Endothelial cell of umbilical vein (primary cell): ENCODE measurements around the gene KLHL36. TPM values are rescaled to one million over a fixed set of nuclear protein-coding genes. Genes with fewer than 3 reads are reported as not detected.

ENCODE experiments used
- BruUV-seq: library from RNA; stranded (reverse); fragments of 400-500 nt; replicated peaks from 2 replicates; lab custom pipeline; 2021; lab: Mats Ljungman, UMichigan
- CTCF ChIA-PET: fragments of 300-600, 350-600 bp; sonication (Branson Sonifier 250); formaldehyde crosslinking; loops from one replicate; lab custom pipeline; 2021; ENCODE audit warnings: antibody characterized with exemption, inconsistent platforms; lab: Charles Lee
- POLR2A ChIA-PET: fragments of 300-600, 350-600 bp; sonication (Branson Sonifier 250); formaldehyde crosslinking; loops from one replicate; lab custom pipeline; 2021; ENCODE audit warnings: antibody characterized with exemption, inconsistent platforms; lab: Charles Lee
- DNase-seq: peaks from one replicate; pipeline ENCODE4 v3.0.0-alpha.2; 2011; ENCODE audit warnings: low read depth, low spot score
- FAIRE-seq: peaks from 2 replicates; lab custom pipeline; 2011; peaks lifted over from hg19 to GRCh38; lab: Jason Lieb, UNC
- H2AFZ ChIP-seq: 2 replicates; pipeline ENCODE4 v1.6.0; 2012; ENCODE audit warnings: low read depth, low read length, control low read depth, inconsistent platforms
- H3K27ac ChIP-seq: 2 replicates; pipeline ENCODE4 v1.5.1; 2011; ENCODE audit warnings: low read depth, mild to moderate bottlenecking, control low read depth, low read length, moderate library complexity; ENCODE audit not compliant: insufficient read depth
- H3K27me3 ChIP-seq, 2 experiments: 2 replicates each; pipeline versions ENCODE4 v1.6.0 to v1.6.1; 2011; ENCODE audit warnings: low read length in 2 of 2, mixed read lengths in 1 of 2; ENCODE audit not compliant: control insufficient read depth in 2 of 2, insufficient read depth in 2 of 2
- H3K36me3 ChIP-seq, 2 experiments: 2 replicates in 1 of 2; 3 replicates in 1 of 2; pipeline ENCODE4 v1.5.1; 2011; ENCODE audit warnings: low read length in 2 of 2, mild to moderate bottlenecking in 1 of 2, moderate library complexity in 1 of 2; ENCODE audit not compliant: control insufficient read depth in 2 of 2, insufficient read depth in 2 of 2; ENCODE audit errors: extremely low read depth in 1 of 2
- H3K4me1 ChIP-seq: 3 replicates; pipeline ENCODE4 v1.5.1; 2011; ENCODE audit warnings: mild to moderate bottlenecking, low read length; ENCODE audit not compliant: control insufficient read depth, insufficient read depth; ENCODE audit errors: extremely low read depth
- H3K4me2 ChIP-seq: 2 replicates; pipeline ENCODE4 v1.6.1; 2011; ENCODE audit warnings: low read length, control low read depth, mixed read lengths; ENCODE audit not compliant: insufficient read depth
- H3K4me3 ChIP-seq, 3 experiments: fragments of 200-600 bp in 1 of 3; sonication (generic), shearing (Covaris generic) in 1 of 3; replicated peaks in 1 of 3; 2 replicates each; pipeline ENCODE4 v1.5.1; 2011 to 2016; ENCODE audit warnings: control low read depth in 3 of 3, low read length in 3 of 3, mild to moderate bottlenecking in 2 of 3, inconsistent platforms in 1 of 3, low read depth in 1 of 3, moderate library complexity in 1 of 3; ENCODE audit not compliant: insufficient read depth in 1 of 3
- H3K79me2 ChIP-seq: 2 replicates; pipeline ENCODE4 v1.6.0; 2012; ENCODE audit warnings: low read length, inconsistent platforms; ENCODE audit not compliant: control insufficient read depth, insufficient read depth
- H3K9ac ChIP-seq: replicated peaks from 2 replicates; pipeline ENCODE3; 2011; ENCODE audit warnings: low read length, control low read depth; ENCODE audit not compliant: insufficient read depth; ENCODE audit errors: extremely low read depth
- H3K9me1 ChIP-seq: replicated peaks from 3 replicates; pipeline ENCODE4 v1.6.0; 2011; ENCODE audit warnings: mild to moderate bottlenecking, low read length; ENCODE audit not compliant: control insufficient read depth, insufficient read depth; ENCODE audit errors: extremely low read depth
- H3K9me3 ChIP-seq: replicated peaks from 2 replicates; pipeline ENCODE4 v1.5.1; 2012; ENCODE audit warnings: low read length, inconsistent platforms; ENCODE audit not compliant: control insufficient read depth, insufficient read depth
- H4K20me1 ChIP-seq: replicated peaks from 2 replicates; pipeline ENCODE3; 2011; ENCODE audit warnings: mild to moderate bottlenecking, low read length; ENCODE audit not compliant: control insufficient read depth, insufficient read depth; ENCODE audit errors: extremely low read depth
- GATA2 ChIP-seq: IDR thresholded peaks from 2 replicates; pipeline ENCODE4 v1.7.0; 2011; ENCODE audit warnings: low read depth, mild to moderate bottlenecking, moderate library complexity, mixed read lengths, low read length; ENCODE audit not compliant: insufficient read length, insufficient read depth
- JUN ChIP-seq: IDR thresholded peaks from 2 replicates; pipeline ENCODE4 v1.6.1; 2011; ENCODE audit warnings: borderline replicate concordance, low read depth; ENCODE audit not compliant: insufficient read length, insufficient read depth
- POLR2A ChIP-seq: IDR thresholded peaks from 2 replicates; pipeline ENCODE4 v1.6.1; 2012; ENCODE audit warnings: low read depth, mild to moderate bottlenecking, control low read depth, low read length
- POLR2AphosphoS5 ChIP-seq: IDR thresholded peaks from 2 replicates; pipeline ENCODE4 v1.6.1; 2012; ENCODE audit warnings: low read depth, mild to moderate bottlenecking, control low read depth, low read length, moderate library complexity; ENCODE audit not compliant: insufficient read depth
- dilution Hi-C: fragments of 300-500 bp; cut with MboI; formaldehyde crosslinking; loops from one replicate; pipeline ENCODE4 v1.15.0; 2019; ENCODE audit warnings: low sequenced_read_pairs; ENCODE audit not compliant: extremely low pct_ligation_motif_present
- intact Hi-C: fragments of 100-400 bp; cut with micrococcal nuclease; formaldehyde crosslinking; loops from one replicate; pipeline ENCODE4 v1.10.0; 2022
- polyA plus RNA-seq, 4 experiments: library from polyadenylated mRNA; depleted of rRNA in 3 of 4; stranded (reverse) in 3 of 4; unstranded in 1 of 4; fragments of >200 nt; gene quantifications; 2 replicates each; pipeline versions ENCODE4 v1.2.1 to v1.2.3, GENCODE V29; 2011 to 2012; ENCODE audit warnings: missing spikeins in 1 of 4
- total RNA-seq: library from RNA; stranded (reverse); gene quantifications from 2 replicates; pipeline ENCODE4 v1.2.3, GENCODE V29; 2021

KLHL36 gene
- total and polyA plus RNA-seq, 2 donors (not counting 3 experiments of a cell fraction or from before 2014, with no cell fraction given), result 31.3 to 38.8 TPM

DNA sequence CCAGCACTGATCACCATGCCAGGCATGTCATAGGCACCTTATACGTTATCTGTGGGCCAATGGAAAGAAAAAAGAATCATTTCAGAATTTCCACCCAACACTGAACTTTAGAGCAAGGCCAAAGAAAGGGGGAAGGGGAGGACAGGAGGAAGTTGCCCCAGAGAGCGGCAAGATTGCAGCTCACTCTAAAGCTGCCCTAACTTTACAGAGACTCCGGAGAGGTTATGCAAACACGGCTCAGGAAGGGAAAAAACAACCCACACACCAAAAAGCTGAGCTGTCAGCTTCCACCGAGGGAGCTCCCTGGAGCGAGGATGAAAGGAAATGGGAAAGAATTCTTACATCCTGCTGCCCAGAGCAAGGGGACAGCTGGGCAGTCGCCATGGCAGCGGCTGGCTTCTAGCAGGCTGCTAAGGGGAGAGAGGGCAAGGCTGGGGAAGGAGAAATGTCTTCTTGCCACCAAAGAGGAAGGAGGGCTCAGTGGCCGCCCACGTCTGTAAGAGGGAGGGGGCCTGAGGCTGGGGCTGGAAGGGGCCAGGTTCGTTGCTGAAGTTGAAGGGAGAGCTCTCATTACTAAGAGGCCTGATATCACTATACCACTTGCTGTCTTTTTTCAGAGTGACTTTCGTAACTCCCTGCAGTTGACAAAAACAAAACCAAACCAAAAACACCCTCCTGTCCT, 48.6 kb upstream of the KLHL36 start:
- Histone ChIP-seq H3K9ac (peak overlapping the region; percentile 42), H3K27me3 (no peaks in the 10 kb centered on the region), H3K4me3 (peak overlapping the region in 1 of 3 experiments; percentile 43), H3K79me2 (peaks cover 66% of the 10 kb centered on the region), H3K4me2 (peak overlapping the region; percentile 81), H2AFZ (no peak overlapping the region), H3K27ac (peak overlapping the region; percentile 82), H4K20me1 (no peaks in the 10 kb centered on the region), H3K4me1 (peaks cover 62% of the 10 kb centered on the region), H3K9me1 (no peaks in the 10 kb centered on the region), H3K36me3 (peaks cover 0 to 2% of the 10 kb centered on the region in 2 experiments), H3K9me3 (no peaks in the 10 kb centered on the region)
- FAIRE-seq, result peak; percentile 96
- POLR2A ChIA-PET, result interaction anchor here (1.4 kb wide), 1 partner anchor 68 kb away, joined by 9 read pairs; no protein-coding TSS in a partner anchor
- CTCF ChIA-PET, result interaction anchor here (0.8 to 3.4 kb wide), 9 partner anchors 14 to 126 kb away, joined by 3 to 23 read pairs (median 5); partner anchors contain the start of gene COTL1
- dilution Hi-C loops (loop anchor here (25.0 kb wide), 1 partner anchor 87 kb away; the partner anchor contains the start of gene MEAK7), intact Hi-C loops (loop anchor here (1.0 to 2.0 kb wide), 3 partner anchors 19 to 67 kb away; partner anchors contain the start of gene COTL1)
- BruUV-seq, result no TSS peak
- peak; percentile 91 for DNase-seq
- TF ChIP-seq JUN, result no peak
- TF ChIP-seq GATA2, result no peak
- TF ChIP-seq POLR2A, result peak; percentile 51
- peak; percentile 62 for TF ChIP-seq POLR2AphosphoS5
